HEK293T (cell line): ENCODE data around the gene HHEX.
"Not testable (repeated sequence)": the region's sequence is repeated elsewhere in the genome, so short reads cannot be mapped to it uniquely, and the experiment has no call there.

Experiments used
- ARNT ChIP-seq: fragments of 450-650 bp; IDR thresholded peaks from 2 replicates; pipeline ENCODE4 v1.6.1; 2017; ENCODE audit warnings: mild to moderate bottlenecking
- BHLHE40 ChIP-seq: fragments of 450-650 bp; IDR thresholded peaks from 2 replicates; pipeline ENCODE4 v1.6.1; 2016; ENCODE audit warnings: mild to moderate bottlenecking, moderate library complexity, borderline replicate concordance
- CTBP1 ChIP-seq: fragments of 450-650 bp; IDR thresholded peaks from 2 replicates; pipeline ENCODE4 v1.6.1; 2016; ENCODE audit warnings: borderline replicate concordance
- FOXA1 ChIP-seq: fragments of 450-650 bp; IDR thresholded peaks from 2 replicates; pipeline ENCODE4 v1.6.1; 2016; ENCODE audit warnings: mild to moderate bottlenecking
- FOXK2 ChIP-seq: fragments of 450-650 bp; IDR thresholded peaks from 2 replicates; pipeline ENCODE4 v1.6.1; 2016; ENCODE audit warnings: mild to moderate bottlenecking
- FOXM1 ChIP-seq: fragments of 450-650 bp; IDR thresholded peaks from 2 replicates; pipeline ENCODE4 v1.6.1; 2017; ENCODE audit warnings: mild to moderate bottlenecking, borderline replicate concordance
- HDGF ChIP-seq: fragments of 450-650 bp; IDR thresholded peaks from 2 replicates; pipeline ENCODE4 v1.6.1; 2017; ENCODE audit warnings: antibody characterized with exemption, borderline replicate concordance
- L3MBTL2 ChIP-seq: fragments of 450-650 bp; conservative IDR thresholded peaks from 2 replicates; pipeline ENCODE4 v1.6.1; 2016; ENCODE audit warnings: mild to moderate bottlenecking
- LEF1 ChIP-seq: fragments of 450-650 bp; IDR thresholded peaks from 2 replicates; pipeline ENCODE4 v1.6.1; 2017; ENCODE audit warnings: mild to moderate bottlenecking, borderline replicate concordance
- NFRKB ChIP-seq: fragments of 450-650 bp; IDR thresholded peaks from 2 replicates; pipeline ENCODE4 v1.6.1; 2016; ENCODE audit warnings: mild to moderate bottlenecking, moderate library complexity
- SUZ12 ChIP-seq: fragments of 450-650 bp; IDR thresholded peaks from 2 replicates; pipeline ENCODE4 v1.6.1; 2016; ENCODE audit warnings: mild to moderate bottlenecking
- TARDBP ChIP-seq: fragments of 450-650 bp; IDR thresholded peaks from 2 replicates; pipeline ENCODE4 v1.6.1; 2016
- ZNF384 ChIP-seq: fragments of 450-650 bp; IDR thresholded peaks from 2 replicates; pipeline ENCODE4 v1.6.1; 2016

DNA sequence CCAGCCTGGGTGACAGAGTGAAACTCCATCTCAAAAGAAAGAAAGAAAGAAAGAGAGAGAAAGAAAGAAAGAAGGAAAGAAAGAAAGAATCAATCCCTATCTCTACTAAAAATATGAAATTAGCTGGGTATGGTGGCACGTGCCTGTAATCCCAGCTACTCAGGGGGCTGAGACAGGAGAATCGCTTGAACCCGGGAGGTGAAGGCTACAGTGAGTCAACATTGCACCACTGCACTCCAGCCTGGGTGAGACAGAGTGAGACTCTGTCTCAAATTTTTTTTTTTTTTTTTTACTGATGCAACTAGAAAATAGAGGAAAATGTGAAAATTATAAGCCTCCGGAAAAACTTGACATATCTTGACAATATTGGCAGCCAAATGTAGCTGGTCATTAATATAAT is 52.0 kb downstream of the HHEX start:
- TF ChIP-seq CTBP1, FOXM1, NFRKB, FOXK2, ARNT, FOXA1, SUZ12, L3MBTL2, BHLHE40, ZNF384, TARDBP, HDGF, LEF1: not testable (repeated sequence)
